WI38 (cell line): ENCODE measurements around the gene ZDHHC8.
A peak's percentile ranks its signal among the peaks of the same experiment; 100 is the strongest.

Source experiments
- H3K4me3 ChIP-seq: 2 replicates; pipeline ENCODE4 v1.5.1; 2011; ENCODE audit warnings: low read depth, mild to moderate bottlenecking, control low read depth, low read length
- CTCF ChIP-seq: IDR thresholded peaks from 2 replicates; pipeline ENCODE4 v1.5.1; 2012; ENCODE audit warnings: low read depth, mild to moderate bottlenecking, control low read depth, low read length

Gene ZDHHC8, protein sequence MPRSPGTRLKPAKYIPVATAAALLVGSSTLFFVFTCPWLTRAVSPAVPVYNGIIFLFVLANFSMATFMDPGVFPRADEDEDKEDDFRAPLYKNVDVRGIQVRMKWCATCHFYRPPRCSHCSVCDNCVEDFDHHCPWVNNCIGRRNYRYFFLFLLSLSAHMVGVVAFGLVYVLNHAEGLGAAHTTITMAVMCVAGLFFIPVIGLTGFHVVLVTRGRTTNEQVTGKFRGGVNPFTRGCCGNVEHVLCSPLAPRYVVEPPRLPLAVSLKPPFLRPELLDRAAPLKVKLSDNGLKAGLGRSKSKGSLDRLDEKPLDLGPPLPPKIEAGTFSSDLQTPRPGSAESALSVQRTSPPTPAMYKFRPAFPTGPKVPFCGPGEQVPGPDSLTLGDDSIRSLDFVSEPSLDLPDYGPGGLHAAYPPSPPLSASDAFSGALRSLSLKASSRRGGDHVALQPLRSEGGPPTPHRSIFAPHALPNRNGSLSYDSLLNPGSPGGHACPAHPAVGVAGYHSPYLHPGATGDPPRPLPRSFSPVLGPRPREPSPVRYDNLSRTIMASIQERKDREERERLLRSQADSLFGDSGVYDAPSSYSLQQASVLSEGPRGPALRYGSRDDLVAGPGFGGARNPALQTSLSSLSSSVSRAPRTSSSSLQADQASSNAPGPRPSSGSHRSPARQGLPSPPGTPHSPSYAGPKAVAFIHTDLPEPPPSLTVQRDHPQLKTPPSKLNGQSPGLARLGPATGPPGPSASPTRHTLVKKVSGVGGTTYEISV

DNA sequence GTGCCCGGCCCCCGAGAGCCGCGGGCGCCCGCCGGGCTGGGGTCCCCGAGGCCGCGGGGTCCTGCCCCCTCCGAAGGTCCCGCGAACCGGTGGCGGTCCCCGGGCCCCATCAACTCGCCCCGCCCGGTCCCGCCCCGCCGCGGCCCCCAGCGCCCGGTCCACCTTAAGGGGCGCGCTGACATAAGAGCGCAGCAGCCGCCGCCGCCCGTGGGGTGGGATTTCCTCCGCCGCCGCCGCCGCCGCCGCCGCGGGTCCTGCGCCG lies at the start of gene ZDHHC8:
TSS of gene ZDHHC8 (plus strand) at position 208 of the 262 bp plus-strand sequence. CDS start 144 bp downstream, outside the sequence.
- H3K4me3 ChIP-seq: peak within 1 kb of the TSS; percentile 85
- no peak for TF ChIP-seq CTCF

GRCh38 chr22:20083157-20083890 lies 48.3 kb upstream of the ZDHHC8 start:
- TF ChIP-seq CTCF: no peak
- H3K4me3 ChIP-seq: no peak overlapping the region

- TF ChIP-seq CTCF: no peak
- H3K4me3 ChIP-seq: no peak overlapping the region
Measured at GRCh38 chr22:20083891-20084546, 47.6 kb upstream of the ZDHHC8 start.

GRCh38 chr22:20084547-20085413 lies 46.8 kb upstream of the ZDHHC8 start:
- TF ChIP-seq CTCF: peak; percentile 32
- H3K4me3 ChIP-seq: no peak overlapping the region

DNA sequence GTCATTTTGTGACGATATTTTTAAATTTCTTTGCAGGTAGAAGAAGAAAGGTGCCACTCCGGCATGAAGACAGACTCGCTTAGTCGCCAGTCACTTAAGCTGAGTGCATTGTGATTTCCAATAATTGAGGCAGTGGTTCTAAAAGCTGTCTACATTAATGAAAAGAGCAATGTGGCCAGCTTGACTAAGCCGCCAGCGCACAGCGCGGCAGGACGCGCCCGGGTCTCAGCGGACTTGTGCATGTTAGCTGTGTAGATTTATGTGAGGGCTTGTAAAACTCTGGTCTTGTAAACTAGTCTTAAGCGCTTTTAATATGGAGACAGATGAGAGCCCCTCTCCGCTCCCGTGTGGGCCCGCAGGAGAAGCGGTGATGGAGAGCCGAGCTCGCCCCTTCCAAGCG lies 46.0 kb upstream of the ZDHHC8 start:
- no peak for TF ChIP-seq CTCF

GRCh38 chr22:20086101-20086599 lies 45.5 kb upstream of the ZDHHC8 start:
- no peak overlapping the region for H3K4me3 ChIP-seq
- no peak for TF ChIP-seq CTCF

More for the DNA sequence above, 46.0 kb upstream of the ZDHHC8 start:
- H3K4me3 ChIP-seq: no peak overlapping the region
